H9 (cell line): ENCODE results near the gene TMEM237. TPM values are rescaled to one million over a fixed set of nuclear protein-coding genes. Genes with fewer than 3 reads are reported as not detected.

Experiments
- DNase-seq: peaks from one replicate; pipeline ENCODE4 v3.0.0-alpha.2; 2017
- H2AFZ ChIP-seq: one replicate; pipeline ENCODE4 v1.6.1; 2013; ENCODE audit warnings: mild to moderate bottlenecking, low read length, control low read depth, moderate library complexity
- H2AK5ac ChIP-seq: 2 replicates; pipeline ENCODE4 v1.6.1; 2013; ENCODE audit warnings: low read length, control low read depth, mixed read lengths; ENCODE audit not compliant: insufficient read length
- H2BK120ac ChIP-seq: one replicate; pipeline ENCODE4 v1.6.1; 2013; ENCODE audit warnings: low read depth, mild to moderate bottlenecking, low read length, control low read depth, inconsistent platforms; ENCODE audit not compliant: poor library complexity, severe bottlenecking
- H2BK12ac ChIP-seq: 2 replicates; pipeline ENCODE4 v1.6.1; 2013; ENCODE audit warnings: low read length, control low read depth, mixed read lengths, low read depth; ENCODE audit not compliant: insufficient read length
- H2BK15ac ChIP-seq: 2 replicates; pipeline ENCODE4 v1.6.1; 2013; ENCODE audit warnings: low read depth, low read length, control low read depth
- H2BK20ac ChIP-seq: one replicate; pipeline ENCODE4 v1.6.1; 2013; ENCODE audit warnings: low read depth, mild to moderate bottlenecking, low read length, control low read depth, inconsistent platforms; ENCODE audit not compliant: poor library complexity, severe bottlenecking
- H2BK5ac ChIP-seq: 2 replicates; pipeline ENCODE4 v1.6.1; 2013; ENCODE audit warnings: low read length, control low read depth, mixed read lengths; ENCODE audit not compliant: insufficient read length
- H3K14ac ChIP-seq: 2 replicates; pipeline ENCODE4 v1.6.1; 2013; ENCODE audit warnings: low read length, control low read depth; ENCODE audit not compliant: insufficient read depth
- H3K18ac ChIP-seq: 2 replicates; pipeline ENCODE4 v1.6.1; 2013; ENCODE audit warnings: low read depth, mild to moderate bottlenecking, mixed read lengths, low read length, control low read depth; ENCODE audit not compliant: insufficient read length
- H3K23ac ChIP-seq: 2 replicates; pipeline ENCODE4 v1.6.1; 2013; ENCODE audit warnings: low read length, control low read depth, mixed read lengths, low read depth; ENCODE audit not compliant: insufficient read length
- H3K23me2 ChIP-seq: 2 replicates; pipeline ENCODE4 v1.6.1; 2013; ENCODE audit warnings: low read depth, mild to moderate bottlenecking, mixed read lengths, low read length, control low read depth; ENCODE audit not compliant: insufficient read length, poor library complexity, severe bottlenecking
- H3K27ac ChIP-seq: 2 replicates; pipeline ENCODE4 v1.5.1; 2013; ENCODE audit warnings: low read length, control low read depth, mixed read lengths, low read depth; ENCODE audit not compliant: insufficient read length
- H3K27me3 ChIP-seq: 2 replicates; pipeline ENCODE4 v1.6.1; 2013; ENCODE audit warnings: low read length, control low read depth, inconsistent platforms; ENCODE audit not compliant: insufficient read depth
- H3K4ac ChIP-seq: 2 replicates; pipeline ENCODE4 v1.6.1; 2013; ENCODE audit warnings: low read depth, mild to moderate bottlenecking, control low read depth, inconsistent platforms, low read length, moderate library complexity
- H3K4me1 ChIP-seq: 2 replicates; pipeline ENCODE4 v1.6.1; 2013; ENCODE audit warnings: low read length, control low read depth, inconsistent platforms; ENCODE audit not compliant: insufficient read depth
- H3K4me2 ChIP-seq: 2 replicates; pipeline ENCODE4 v1.6.1; 2013; ENCODE audit warnings: low read length, control low read depth, mixed read lengths; ENCODE audit not compliant: insufficient read length, insufficient read depth
- H3K56ac ChIP-seq: 2 replicates; pipeline ENCODE4 v1.6.1; 2013; ENCODE audit warnings: low read depth, mild to moderate bottlenecking, mixed read lengths, low read length, control low read depth; ENCODE audit not compliant: insufficient read length
- H3K79me1 ChIP-seq: 2 replicates; pipeline ENCODE4 v1.6.1; 2013; ENCODE audit warnings: low read depth, mild to moderate bottlenecking, moderate library complexity, low read length, control low read depth, inconsistent platforms; ENCODE audit not compliant: insufficient read depth, poor library complexity, severe bottlenecking
- H3K79me2 ChIP-seq: 2 replicates; pipeline ENCODE4 v1.6.1; 2013; ENCODE audit warnings: low read length, control low read depth, inconsistent platforms; ENCODE audit not compliant: insufficient read depth
- H3K9ac ChIP-seq: 2 replicates; pipeline ENCODE4 v1.6.1; 2013; ENCODE audit warnings: low read length, control low read depth, mixed read lengths; ENCODE audit not compliant: insufficient read length; ENCODE audit errors: extremely low read depth
- H3K9me3 ChIP-seq: one replicate; pipeline ENCODE4 v1.6.1; 2013; ENCODE audit warnings: low read depth, low read length, inconsistent platforms; ENCODE audit not compliant: control insufficient read depth
- H3T11ph ChIP-seq: one replicate; pipeline ENCODE4 v1.6.1; 2013; ENCODE audit warnings: mild to moderate bottlenecking, low read length, control low read depth, inconsistent platforms
- H4K20me1 ChIP-seq: one replicate; pipeline ENCODE4 v1.6.1; 2013; ENCODE audit not compliant: control insufficient read depth, insufficient read length, insufficient read depth
- H4K5ac ChIP-seq: 2 replicates; pipeline ENCODE4 v1.6.1; 2013; ENCODE audit warnings: low read depth, mild to moderate bottlenecking, mixed read lengths, low read length, control low read depth; ENCODE audit not compliant: insufficient read length
- H4K8ac ChIP-seq: replicated peaks from 2 replicates; pipeline ENCODE4 v1.6.1; 2013; ENCODE audit warnings: low read length, control low read depth, mixed read lengths, low read depth; ENCODE audit not compliant: insufficient read length
- H4K91ac ChIP-seq: 2 replicates; pipeline ENCODE4 v1.6.1; 2013; ENCODE audit warnings: low read depth, mild to moderate bottlenecking, moderate library complexity, mixed read lengths, low read length, control low read depth; ENCODE audit not compliant: insufficient read length
- H3K27ac Mint-ChIP-seq, 3 experiments: 2 replicates in 2 of 3; 3 replicates in 1 of 3; pipeline ENCODE4 v1.8.0; 2020 to 2021; ENCODE audit warnings: mixed read lengths in 3 of 3, mild to moderate bottlenecking in 1 of 3, moderate library complexity in 1 of 3
- H3K27me3 Mint-ChIP-seq: 2 replicates; pipeline ENCODE4 v1.8.0; 2021; ENCODE audit warnings: low read depth, mild to moderate bottlenecking, moderate library complexity, mixed read lengths
- H3K36me3 Mint-ChIP-seq, 3 experiments: 2 replicates in 2 of 3; 3 replicates in 1 of 3; pipeline ENCODE4 v1.8.0; 2020 to 2021; ENCODE audit warnings: low read depth in 3 of 3, mixed read lengths in 3 of 3; ENCODE audit not compliant: insufficient read depth in 1 of 3
- H3K4me1 Mint-ChIP-seq, 2 experiments: 2 replicates each; pipeline ENCODE4 v1.8.0; 2020; ENCODE audit warnings: mixed read lengths in 2 of 2
- H3K4me3 Mint-ChIP-seq, 2 experiments: 2 replicates in 1 of 2; 3 replicates in 1 of 2; pipeline ENCODE4 v1.8.0; 2020 to 2021; ENCODE audit warnings: mild to moderate bottlenecking in 2 of 2, mixed read lengths in 2 of 2, moderate library complexity in 1 of 2
- H3K9me3 Mint-ChIP-seq, 2 experiments: 2 replicates in 1 of 2; 3 replicates in 1 of 2; pipeline ENCODE4 v1.8.0; 2020; ENCODE audit warnings: mild to moderate bottlenecking in 2 of 2, mixed read lengths in 2 of 2, moderate library complexity in 1 of 2
- CTCF ChIP-seq: fragments of 200-600 bp; sonication (generic); conservative IDR thresholded peaks from 3 replicates; pipeline ENCODE4 v1.8.0; 2021; ENCODE audit warnings: antibody characterized with exemption, mild to moderate bottlenecking
- WGBS: extraction: QIAGEN DNeasy Blood & Tissue Kit; methylation state at CpG from one replicate; pipeline ENCODE4 v1.1.7; 2013; ENCODE audit warnings: missing lambda C conversion rate, low lambda C conversion rate, mixed read lengths; ENCODE audit not compliant: insufficient read length; ENCODE audit errors: extremely low coverage; 5-methylcytosine and 5-hydroxymethylcytosine counted together
- total RNA-seq: library from RNA; stranded (reverse); gene quantifications from 2 replicates; pipeline ENCODE4 v1.2.1, GENCODE V29; 2021

The TMEM237 gene
- total RNA-seq, 1 experiment from 2014 or later = 37.7 TPM

- H3T11ph ChIP-seq = no peak overlapping the region
- H4K8ac ChIP-seq = no peak overlapping the region
- no peak overlapping the region for H2AFZ ChIP-seq
- WGBS = no CpG with 5 or more reads among the region's 3 CpGs
- H4K91ac ChIP-seq = no peak overlapping the region
- no peaks in the 10 kb centered on the region; a peak in 1 of 5 replicates for H3K9me3 Mint-ChIP-seq
- H3K36me3 Mint-ChIP-seq = no peaks in the 10 kb centered on the region
- H2BK20ac ChIP-seq = no peak overlapping the region
- no peak overlapping the region for H2BK120ac ChIP-seq
- no peak overlapping the region for H3K4me3 Mint-ChIP-seq
- no peak overlapping the region for H3K14ac ChIP-seq
- H3K23ac ChIP-seq = no peak overlapping the region
- H2BK12ac ChIP-seq = no peak overlapping the region
- H3K27ac ChIP-seq = no peak overlapping the region
- no peak overlapping the region for H3K9ac ChIP-seq
- H3K79me2 ChIP-seq = no peaks in the 10 kb centered on the region
- H4K20me1 ChIP-seq = no peaks in the 10 kb centered on the region
- no peak overlapping the region for H2BK5ac ChIP-seq
- no peak for TF ChIP-seq CTCF
- no peak overlapping the region for H3K4ac ChIP-seq
- H3K79me1 ChIP-seq = no peaks in the 10 kb centered on the region
- H3K4me1 Mint-ChIP-seq = peaks cover 12 to 15% of the 10 kb centered on the region in 2 experiments
- H2BK15ac ChIP-seq = no peak overlapping the region
- no peak overlapping the region for H4K5ac ChIP-seq
- H3K4me2 ChIP-seq = no peak overlapping the region
- DNase-seq = no peak
- H3K9me3 ChIP-seq = no peaks in the 10 kb centered on the region
- no peaks in the 10 kb centered on the region for H3K23me2 ChIP-seq
- no peak overlapping the region for H2AK5ac ChIP-seq
- H3K27ac Mint-ChIP-seq = no peak overlapping the region
- peaks cover 10% of the 10 kb centered on the region for H3K27me3 Mint-ChIP-seq
- H3K4me1 ChIP-seq = peaks cover 5% of the 10 kb centered on the region; the same call in 1 of the 2 replicates
- H3K18ac ChIP-seq = no peak overlapping the region
- no peak overlapping the region for H3K56ac ChIP-seq
- H3K27me3 ChIP-seq = no peaks in the 10 kb centered on the region
Measured at GRCh38 chr2:201674298-201674697, 31.0 kb upstream of the TMEM237 start.
